GM12878 (cell line): ENCODE data around the gene TK2. TPM values are rescaled to one million over a fixed set of nuclear protein-coding genes. Genes with fewer than 3 reads are reported as not detected.

ENCODE experiments used
- BACH1 ChIP-seq: fragments of 450-650 bp; IDR thresholded peaks from 2 replicates; pipeline ENCODE4 v1.6.1; 2017; ENCODE audit warnings: mild to moderate bottlenecking, borderline replicate concordance
- CBX3 ChIP-seq: fragments of 200-600 bp; sonication (generic); IDR thresholded peaks from 2 replicates; pipeline ENCODE4 v1.6.1; 2016; ENCODE audit warnings: low read depth, borderline replicate concordance
- CBX5 ChIP-seq: sonication (generic); IDR thresholded peaks from 2 replicates; pipeline ENCODE4 v1.6.1; 2016; ENCODE audit warnings: low read depth, moderate library complexity, mild to moderate bottlenecking, inconsistent platforms
- DPF2 ChIP-seq: fragments of 450-650 bp; IDR thresholded peaks from 2 replicates; pipeline ENCODE4 v1.6.1; 2017; ENCODE audit warnings: mild to moderate bottlenecking
- ETV6 ChIP-seq, 2 experiments: fragments of 450-650 bp in 1 of 2; IDR thresholded peaks in 1 of 2; conservative IDR thresholded peaks in 1 of 2; 2 replicates each; pipeline ENCODE4 v1.6.1; 2014; ENCODE audit warnings: antibody characterized with exemption in 1 of 2, borderline replicate concordance in 1 of 2, low read depth in 1 of 2, mild to moderate bottlenecking in 1 of 2, moderate library complexity in 1 of 2
- FOXK2 ChIP-seq: fragments of 450-650 bp; IDR thresholded peaks from 2 replicates; pipeline ENCODE4 v1.6.1; 2017; ENCODE audit warnings: mild to moderate bottlenecking, moderate library complexity
- JUND ChIP-seq: IDR thresholded peaks from 2 replicates; pipeline ENCODE4 v1.6.1; 2012; ENCODE audit warnings: low read depth, mild to moderate bottlenecking, low read length, improper control_type of control experiment, moderate library complexity
- MTA2 ChIP-seq: fragments of 450-650 bp; IDR thresholded peaks from 2 replicates; pipeline ENCODE4 v1.6.1; 2016; ENCODE audit warnings: low read depth, mild to moderate bottlenecking, moderate library complexity
- MYC ChIP-seq: IDR thresholded peaks from 2 replicates; pipeline ENCODE4 v1.6.1; 2011; ENCODE audit warnings: mild to moderate bottlenecking, low read length, moderate library complexity, inconsistent platforms; ENCODE audit not compliant: insufficient read depth, insufficient replicate concordance, insufficient read length, severe bottlenecking
- NFIC ChIP-seq: IDR thresholded peaks from 2 replicates; pipeline ENCODE4 v1.6.1; 2012; ENCODE audit warnings: low read depth, mild to moderate bottlenecking, inconsistent platforms, low read length, moderate library complexity
- NR2C1 ChIP-seq: fragments of 450-650 bp; IDR thresholded peaks from 2 replicates; pipeline ENCODE4 v1.6.1; 2017; ENCODE audit warnings: antibody characterized with exemption, mild to moderate bottlenecking, moderate library complexity
- NR2F1 ChIP-seq: fragments of 450-650 bp; conservative IDR thresholded peaks from 2 replicates; pipeline ENCODE4 v1.6.1; 2017; ENCODE audit warnings: mild to moderate bottlenecking
- POLR2A ChIP-seq: IDR thresholded peaks from 2 replicates; pipeline ENCODE4 v1.6.1; 2011; ENCODE audit warnings: low read depth, mild to moderate bottlenecking, low read length
- POU2F2 ChIP-seq: IDR thresholded peaks from 3 replicates; pipeline ENCODE4 v1.6.1; 2011; ENCODE audit warnings: low read depth, mild to moderate bottlenecking, low read length, borderline replicate concordance
- REST ChIP-seq: IDR thresholded peaks from 2 replicates; pipeline ENCODE4 v1.6.1; 2012; ENCODE audit warnings: mild to moderate bottlenecking, low read depth, low read length
- SMAD1 ChIP-seq: fragments of 450-650 bp; IDR thresholded peaks from 2 replicates; pipeline ENCODE4 v1.6.1; 2018; ENCODE audit warnings: mild to moderate bottlenecking, low read depth; ENCODE audit not compliant: partially characterized antibody
- SRF ChIP-seq, 2 experiments: IDR thresholded peaks; 2 replicates each; pipeline ENCODE4 v1.6.1; 2011; ENCODE audit warnings: low read depth in 2 of 2, low read length in 2 of 2, mild to moderate bottlenecking in 1 of 2, moderate library complexity in 1 of 2
- TAF1 ChIP-seq: IDR thresholded peaks from 2 replicates; pipeline ENCODE4 v1.6.1; 2011; ENCODE audit warnings: mild to moderate bottlenecking, low read depth, low read length, borderline replicate concordance
- TBL1XR1 ChIP-seq: IDR thresholded peaks from 2 replicates; pipeline ENCODE4 v1.6.1; 2012; ENCODE audit warnings: low read depth, low read length, improper control_type of control experiment
- polyA plus RNA-seq, 11 experiments: library from polyadenylated mRNA; depleted of rRNA in 4 of 11; unstranded in 6 of 11; stranded (reverse) in 5 of 11; fragments of >200 nt; fragmentation: Nextera tagmentation in 4 of 11; fragmentation: Illumina TruSeq in 1 of 11; extraction: Ambion mirVana in 4 of 11; extraction: Trizol in 1 of 11; gene quantifications; 1 replicate in 1 of 11; 2 replicates in 10 of 11; pipeline versions ENCODE4 v1.2.1 to v1.2.3, GENCODE V29; 2011 to 2016; ENCODE audit warnings: inconsistent platforms in 2 of 11, missing spikeins in 2 of 11, low read depth in 1 of 11
- total RNA-seq, 4 experiments: library from RNA; depleted of rRNA in 3 of 4; stranded (reverse); fragments of >200 nt in 3 of 4; fragmentation: Illumina TruSeq in 1 of 4; extraction: Trizol in 1 of 4; gene quantifications; 2 replicates each; pipeline versions ENCODE4 v1.2.1 to v1.2.3, GENCODE V29; 2013 to 2021
- TF ChIP-seq, protein P1 (sequence below): fragments of 450-650 bp; conservative IDR thresholded peaks from 2 replicates; pipeline ENCODE4 v1.6.1; 2017; ENCODE audit warnings: mild to moderate bottlenecking, moderate library complexity
- TF ChIP-seq, protein P2 (sequence below): IDR thresholded peaks from 2 replicates; pipeline ENCODE4 v1.6.1; 2012; ENCODE audit warnings: low read depth, low read length, improper control_type of control experiment
- TF ChIP-seq, protein P3 (sequence below): fragments of 450-650 bp; IDR thresholded peaks from 2 replicates; pipeline ENCODE4 v1.6.1; 2017; ENCODE audit warnings: low read depth, mild to moderate bottlenecking, moderate library complexity

TK2 gene
- total and polyA plus RNA-seq, 10 of the 15 experiments (the other 5 are each of a cell fraction or from before 2014, with no cell fraction given) = 1.3 to 12.4 (median 3.0) TPM

DNA sequence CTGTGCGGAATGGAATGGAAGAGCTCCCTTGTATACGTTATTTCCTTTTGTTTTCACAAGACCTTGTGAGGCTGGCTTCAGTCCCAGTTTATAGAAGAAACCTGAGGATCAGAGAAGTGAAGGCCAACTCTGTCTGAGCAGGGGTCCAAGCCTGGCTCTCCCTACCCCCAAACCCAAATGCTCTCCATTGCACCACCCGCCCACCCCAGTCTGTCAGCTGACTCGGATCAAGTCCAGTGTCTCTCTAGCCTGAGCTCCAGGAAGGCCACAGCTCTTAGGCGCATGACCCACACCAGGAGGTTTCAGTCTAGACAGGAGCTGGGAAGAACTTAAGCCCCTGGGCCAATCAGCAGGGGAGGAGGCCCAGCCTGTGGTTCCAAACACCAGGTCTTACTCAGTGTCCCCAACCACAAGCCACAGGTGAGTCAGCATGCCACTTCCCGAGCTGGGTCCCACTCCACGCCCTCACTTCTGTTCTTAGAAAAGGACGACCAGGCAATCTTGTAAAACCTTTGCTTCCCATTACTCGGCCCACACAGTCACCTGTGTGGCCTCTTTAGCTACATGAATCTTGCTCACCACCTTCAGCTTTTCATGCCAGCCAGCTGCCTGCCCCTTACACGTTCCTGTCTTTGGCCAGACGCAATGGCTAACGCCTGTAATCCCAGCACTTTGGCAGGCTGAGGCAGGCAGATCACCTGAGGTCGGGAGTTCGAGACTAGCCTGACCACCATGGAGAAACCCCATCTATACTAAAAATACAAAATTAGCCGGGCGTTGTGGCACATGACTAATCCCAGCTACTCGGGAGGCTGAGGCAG is 27.8 kb downstream of the TK2 start (continued):
- TF ChIP-seq SRF (IDR thresholded peaks at IDR 0.05; ENCODE audit: low read depth in 2 of 2, low read length in 2 of 2) (0 out of 4 replicates have a peak, but pooled peaks of 1 of the 2 experiments have one; percentile 58), DPF2 (peak; percentile 98), CBX5 (0 out of 2 replicates have a peak, but pooled peaks have one; percentile 48), MTA2 (peak; percentile 83), NR2C1 (no peak), MYC (no peak), NR2F1 (peak; percentile 79), POLR2A (no peak), ETV6 (conservative IDR thresholded peaks at IDR 0.05 in 1 of 2, IDR thresholded peaks at IDR 0.05 in 1 of 2; ENCODE audit: borderline replicate concordance in 1 of 2, low read depth in 1 of 2) (peak in 1 of 2 experiments; percentile 80; a peak in 2 of 4 replicates), TBL1XR1 (peak; percentile 74), POU2F2 (peak; percentile 56; the same call in 1 of the 3 replicates), FOXK2 (no peak), NFIC (peak; percentile 94), JUND (peak; percentile 76), CBX3 (no peak), SMAD1 (no peak), BACH1 (peak; percentile 89; the same call in 1 of the 2 replicates), TAF1 (0 out of 2 replicates have a peak, but pooled peaks have one; percentile 40), REST (no peak)
- TF ChIP-seq, protein P1, sequence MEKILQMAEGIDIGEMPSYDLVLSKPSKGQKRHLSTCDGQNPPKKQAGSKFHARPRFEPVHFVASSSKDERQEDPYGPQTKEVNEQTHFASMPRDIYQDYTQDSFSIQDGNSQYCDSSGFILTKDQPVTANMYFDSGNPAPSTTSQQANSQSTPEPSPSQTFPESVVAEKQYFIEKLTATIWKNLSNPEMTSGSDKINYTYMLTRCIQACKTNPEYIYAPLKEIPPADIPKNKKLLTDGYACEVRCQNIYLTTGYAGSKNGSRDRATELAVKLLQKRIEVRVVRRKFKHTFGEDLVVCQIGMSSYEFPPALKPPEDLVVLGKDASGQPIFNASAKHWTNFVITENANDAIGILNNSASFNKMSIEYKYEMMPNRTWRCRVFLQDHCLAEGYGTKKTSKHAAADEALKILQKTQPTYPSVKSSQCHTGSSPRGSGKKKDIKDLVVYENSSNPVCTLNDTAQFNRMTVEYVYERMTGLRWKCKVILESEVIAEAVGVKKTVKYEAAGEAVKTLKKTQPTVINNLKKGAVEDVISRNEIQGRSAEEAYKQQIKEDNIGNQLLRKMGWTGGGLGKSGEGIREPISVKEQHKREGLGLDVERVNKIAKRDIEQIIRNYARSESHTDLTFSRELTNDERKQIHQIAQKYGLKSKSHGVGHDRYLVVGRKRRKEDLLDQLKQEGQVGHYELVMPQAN = 0 out of 2 replicates have a peak, but pooled peaks have one; percentile 36
- TF ChIP-seq, protein P2, sequence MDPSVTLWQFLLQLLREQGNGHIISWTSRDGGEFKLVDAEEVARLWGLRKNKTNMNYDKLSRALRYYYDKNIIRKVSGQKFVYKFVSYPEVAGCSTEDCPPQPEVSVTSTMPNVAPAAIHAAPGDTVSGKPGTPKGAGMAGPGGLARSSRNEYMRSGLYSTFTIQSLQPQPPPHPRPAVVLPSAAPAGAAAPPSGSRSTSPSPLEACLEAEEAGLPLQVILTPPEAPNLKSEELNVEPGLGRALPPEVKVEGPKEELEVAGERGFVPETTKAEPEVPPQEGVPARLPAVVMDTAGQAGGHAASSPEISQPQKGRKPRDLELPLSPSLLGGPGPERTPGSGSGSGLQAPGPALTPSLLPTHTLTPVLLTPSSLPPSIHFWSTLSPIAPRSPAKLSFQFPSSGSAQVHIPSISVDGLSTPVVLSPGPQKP = no peak
- TF ChIP-seq, protein P3, sequence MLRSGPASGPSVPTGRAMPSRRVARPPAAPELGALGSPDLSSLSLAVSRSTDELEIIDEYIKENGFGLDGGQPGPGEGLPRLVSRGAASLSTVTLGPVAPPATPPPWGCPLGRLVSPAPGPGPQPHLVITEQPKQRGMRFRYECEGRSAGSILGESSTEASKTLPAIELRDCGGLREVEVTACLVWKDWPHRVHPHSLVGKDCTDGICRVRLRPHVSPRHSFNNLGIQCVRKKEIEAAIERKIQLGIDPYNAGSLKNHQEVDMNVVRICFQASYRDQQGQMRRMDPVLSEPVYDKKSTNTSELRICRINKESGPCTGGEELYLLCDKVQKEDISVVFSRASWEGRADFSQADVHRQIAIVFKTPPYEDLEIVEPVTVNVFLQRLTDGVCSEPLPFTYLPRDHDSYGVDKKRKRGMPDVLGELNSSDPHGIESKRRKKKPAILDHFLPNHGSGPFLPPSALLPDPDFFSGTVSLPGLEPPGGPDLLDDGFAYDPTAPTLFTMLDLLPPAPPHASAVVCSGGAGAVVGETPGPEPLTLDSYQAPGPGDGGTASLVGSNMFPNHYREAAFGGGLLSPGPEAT = peak; percentile 97
